Measurements from ENCODE around the gene SMARCA2.

GRCh38 chr9:2047916-2048315 is 32.8 kb downstream of the SMARCA2 start:
- TF ChIP-seq CTCF (IDR thresholded peaks at IDR 0.05) (no peak), EZH2 (IDR thresholded peaks at IDR 0.05) (no peak)
